ENCODE data around the gene ZNF766. TPM values are rescaled to one million over a fixed set of nuclear protein-coding genes. Genes with fewer than 3 reads are reported as not detected.
"Not testable (repeated sequence)": the region's sequence is repeated elsewhere in the genome, so short reads cannot be mapped to it uniquely, and the experiment has no call there.

Gene ZNF766
- polyA plus RNA-seq, 1 experiment: 14.0 TPM

DNA sequence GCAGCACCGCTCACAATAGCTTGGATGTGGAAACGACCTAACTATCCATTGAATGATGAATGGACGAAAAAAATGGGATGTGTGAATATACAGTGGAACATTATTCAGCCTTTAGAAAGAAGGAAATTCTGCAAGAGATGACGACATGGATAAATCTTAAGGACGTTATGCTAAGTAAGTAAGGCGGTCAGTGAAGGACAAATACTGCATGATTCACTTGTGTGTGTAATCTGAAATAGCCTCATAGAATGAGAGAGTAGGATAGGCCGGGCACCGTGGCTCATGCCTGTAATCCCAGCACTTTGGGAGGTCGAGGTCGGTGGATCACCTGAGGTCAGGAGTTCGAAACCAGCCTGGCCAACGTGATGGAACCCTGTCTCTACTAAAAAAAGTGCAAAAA lies 25.4 kb upstream of the ZNF766 start:
- Histone ChIP-seq H3K4me3 (ENCODE audit: low read depth, low read length) (no peak overlapping the region), H3K27me3 (ENCODE audit: control insufficient read depth, insufficient read depth, low read length) (no peaks in the 10 kb centered on the region), H3K27ac (ENCODE audit: low read depth, low read length) (no peak overlapping the region), H3K9me3 (ENCODE audit: control insufficient read depth, insufficient read depth, low read length) (no peaks in the 10 kb centered on the region; the same call in 1 of the 2 replicates)
- CTCF ChIA-PET: no interaction called here
- POLR2A ChIA-PET: no interaction called here
- TF ChIP-seq, protein P1, sequence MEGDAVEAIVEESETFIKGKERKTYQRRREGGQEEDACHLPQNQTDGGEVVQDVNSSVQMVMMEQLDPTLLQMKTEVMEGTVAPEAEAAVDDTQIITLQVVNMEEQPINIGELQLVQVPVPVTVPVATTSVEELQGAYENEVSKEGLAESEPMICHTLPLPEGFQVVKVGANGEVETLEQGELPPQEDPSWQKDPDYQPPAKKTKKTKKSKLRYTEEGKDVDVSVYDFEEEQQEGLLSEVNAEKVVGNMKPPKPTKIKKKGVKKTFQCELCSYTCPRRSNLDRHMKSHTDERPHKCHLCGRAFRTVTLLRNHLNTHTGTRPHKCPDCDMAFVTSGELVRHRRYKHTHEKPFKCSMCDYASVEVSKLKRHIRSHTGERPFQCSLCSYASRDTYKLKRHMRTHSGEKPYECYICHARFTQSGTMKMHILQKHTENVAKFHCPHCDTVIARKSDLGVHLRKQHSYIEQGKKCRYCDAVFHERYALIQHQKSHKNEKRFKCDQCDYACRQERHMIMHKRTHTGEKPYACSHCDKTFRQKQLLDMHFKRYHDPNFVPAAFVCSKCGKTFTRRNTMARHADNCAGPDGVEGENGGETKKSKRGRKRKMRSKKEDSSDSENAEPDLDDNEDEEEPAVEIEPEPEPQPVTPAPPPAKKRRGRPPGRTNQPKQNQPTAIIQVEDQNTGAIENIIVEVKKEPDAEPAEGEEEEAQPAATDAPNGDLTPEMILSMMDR (IDR thresholded peaks at IDR 0.05; ENCODE audit: low read depth, low read length): no peak
- no peak for DNase-seq (ENCODE audit: low read depth, low spot score)

DNA sequence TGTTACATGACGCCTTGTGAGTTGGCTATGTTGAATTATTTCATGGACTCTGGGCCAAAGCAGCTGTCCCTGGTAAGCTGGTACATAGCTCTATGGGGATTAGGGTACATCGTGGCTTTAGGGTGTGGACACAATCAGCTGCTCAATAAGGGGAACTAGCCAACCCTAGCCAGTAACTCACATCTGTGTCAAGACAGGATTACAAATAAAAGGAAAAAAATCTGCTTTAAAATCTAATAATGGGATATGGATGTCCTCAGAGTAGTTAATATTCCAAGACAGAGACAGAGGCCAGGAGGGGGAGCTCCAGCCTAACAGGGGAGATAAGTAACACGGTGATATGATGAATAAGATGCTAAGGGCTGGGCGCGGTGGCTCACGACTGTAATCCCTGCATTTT lies 21.1 kb upstream of the ZNF766 start:
- Histone ChIP-seq H3K27me3 (ENCODE audit: control insufficient read depth, insufficient read depth, low read length) (no peaks in the 10 kb centered on the region), H3K4me3 (ENCODE audit: low read depth, low read length) (no peak overlapping the region), H3K27ac (ENCODE audit: low read depth, low read length) (no peak overlapping the region), H3K9me3 (ENCODE audit: control insufficient read depth, insufficient read depth, low read length) (no peaks in the 10 kb centered on the region; the same call in 1 of the 2 replicates)
- CTCF ChIA-PET: interaction anchor here (0.5 to 3.0 kb wide), 7 partner anchors 11 to 924 kb away, joined by 3 to 11 read pairs (median 3); no protein-coding TSS in a partner anchor
- POLR2A ChIA-PET: no interaction called here
- no peak for DNase-seq (ENCODE audit: low read depth, low spot score)
- TF ChIP-seq, protein P1 (IDR thresholded peaks at IDR 0.05; ENCODE audit: low read depth, low read length): peak; percentile 45

DNA sequence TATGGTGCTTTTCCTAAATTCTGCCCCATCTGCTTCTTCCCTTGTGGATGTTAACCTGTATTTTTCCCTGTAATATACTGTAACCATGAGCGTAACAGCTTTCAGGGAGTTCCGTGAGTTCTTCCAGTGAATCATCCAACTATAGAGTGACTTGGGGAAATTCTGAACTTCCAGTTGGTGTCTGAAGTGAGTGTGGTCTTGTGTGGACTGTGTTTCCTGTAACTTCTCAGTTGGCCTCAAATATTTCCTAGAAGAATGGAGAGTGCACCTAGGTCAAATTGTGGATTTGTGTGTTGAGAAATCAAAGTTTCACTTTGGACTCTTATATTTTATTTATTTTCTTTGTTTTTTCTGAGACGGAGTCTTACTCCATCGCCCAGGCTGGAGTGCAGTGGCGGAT lies 11.0 kb upstream of the ZNF766 start:
- peaks cover 10% of the 10 kb centered on the region for H3K9me3 ChIP-seq (ENCODE audit: control insufficient read depth, insufficient read depth, low read length)
- no peak for DNase-seq (ENCODE audit: low read depth, low spot score)
- no peaks in the 10 kb centered on the region for H3K27me3 ChIP-seq (ENCODE audit: control insufficient read depth, insufficient read depth, low read length)
- CTCF ChIA-PET: no interaction called here
- H3K27ac ChIP-seq (ENCODE audit: low read depth, low read length): no peak overlapping the region
- TF ChIP-seq, protein P1 (IDR thresholded peaks at IDR 0.05; ENCODE audit: low read depth, low read length): no peak
- H3K4me3 ChIP-seq (ENCODE audit: low read depth, low read length): no peak overlapping the region
- POLR2A ChIA-PET: no interaction called here

DNA sequence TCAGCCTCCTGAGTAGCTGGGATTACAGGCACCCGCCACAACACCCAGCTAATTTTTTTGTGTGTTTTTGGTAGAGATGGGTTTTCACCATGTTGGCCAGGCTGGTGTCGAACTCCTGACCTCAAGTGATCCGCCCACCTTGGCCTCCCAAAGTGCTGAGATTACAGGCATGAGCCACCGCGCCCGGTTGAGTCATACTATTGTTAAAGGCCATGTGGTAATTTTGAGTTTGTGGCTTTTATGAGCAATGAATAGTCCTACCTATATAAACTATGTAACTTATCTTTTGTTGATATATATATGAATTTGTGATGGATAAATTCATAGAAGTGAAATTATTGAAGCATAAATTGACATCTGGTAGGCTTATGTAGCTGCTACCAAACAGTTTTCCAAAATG lies 3.8 kb upstream of the ZNF766 start:
- CTCF ChIA-PET: interaction anchor here (1.4 kb wide), 1 partner anchor 28 kb away, joined by 6 read pairs; no protein-coding TSS in a partner anchor
- DNase-seq (ENCODE audit: low read depth, low spot score); H3K27me3 ChIP-seq (ENCODE audit: control insufficient read depth, insufficient read depth, low read length); POLR2A ChIA-PET; H3K27ac ChIP-seq (ENCODE audit: low read depth, low read length); H3K4me3 ChIP-seq (ENCODE audit: low read depth, low read length): not testable (repeated sequence)
- peaks cover 12% of the 10 kb centered on the region; the same call in 1 of the 2 replicates for H3K9me3 ChIP-seq (ENCODE audit: control insufficient read depth, insufficient read depth, low read length)

DNA sequence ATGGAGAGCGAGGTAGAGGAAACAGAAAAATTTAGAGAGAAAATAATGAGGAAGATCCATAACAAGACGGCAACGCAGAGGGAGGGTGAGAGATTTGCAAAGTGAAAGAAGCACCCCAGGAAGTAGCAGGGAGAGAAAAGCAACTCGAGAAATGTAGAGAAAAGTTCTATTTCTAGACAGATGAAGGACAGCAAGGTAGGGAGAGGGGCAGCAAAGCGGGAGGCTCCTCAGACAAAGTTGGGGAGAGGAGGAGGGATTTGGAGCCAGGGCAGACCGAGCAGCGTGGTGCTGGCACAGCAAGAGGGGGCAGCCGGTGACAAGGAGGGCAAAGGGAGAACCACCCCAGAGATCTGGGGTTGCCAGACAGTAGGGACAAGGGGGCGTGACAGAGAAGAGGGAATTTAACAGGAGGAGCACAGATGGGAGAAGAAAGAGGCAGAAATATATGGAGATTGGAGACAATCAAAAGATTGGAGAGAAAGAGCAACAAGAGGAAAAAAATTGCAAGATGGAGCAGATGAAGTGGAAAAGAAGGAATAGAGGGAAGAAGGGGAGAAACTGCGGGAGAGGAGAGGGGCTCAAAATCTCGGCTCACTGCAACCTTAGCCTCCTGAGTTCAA lies 989 bp downstream of the ZNF766 start:
- POLR2A ChIA-PET: no interaction called here
- CTCF ChIA-PET: no interaction called here
- peak overlapping the region; percentile 100 for H3K27ac ChIP-seq (ENCODE audit: low read depth, low read length)
- peak overlapping the region; percentile 96 for H3K4me3 ChIP-seq (ENCODE audit: low read depth, low read length)
- peaks cover 29% of the 10 kb centered on the region for H3K9me3 ChIP-seq (ENCODE audit: control insufficient read depth, insufficient read depth, low read length)
- TF ChIP-seq, protein P1 (IDR thresholded peaks at IDR 0.05; ENCODE audit: low read depth, low read length): no peak
- DNase-seq (ENCODE audit: low read depth, low spot score): no peak
- no peaks in the 10 kb centered on the region for H3K27me3 ChIP-seq (ENCODE audit: control insufficient read depth, insufficient read depth, low read length)
